SU-DHL-6 (cell line): ENCODE results near the gene SEMA5A.

ENCODE experiments used
- CTCF ChIP-seq: fragments of 200-600 bp; sonication (generic); IDR thresholded peaks from one replicate; pipeline ENCODE4 v1.5.1; 2017; ENCODE audit warnings: antibody characterized with exemption, mild to moderate bottlenecking, low read length, moderate library complexity; ENCODE audit not compliant: insufficient read depth, poor library complexity, severe bottlenecking
- EZH2phosphoT487 ChIP-seq: fragments of 200-600 bp; sonication (generic), shearing (Covaris generic); conservative IDR thresholded peaks from 2 replicates; pipeline ENCODE4 v1.6.1; 2018; ENCODE audit warnings: mild to moderate bottlenecking, antibody characterized with exemption, low read length, moderate library complexity, mixed read lengths

- TF ChIP-seq CTCF: no peak
- no peak for TF ChIP-seq EZH2phosphoT487
Observed at GRCh38 chr5:9057406-9058000, 488.4 kb downstream of the SEMA5A start.
